H1 (cell line): Measurements from ENCODE around the gene PPM1L. TPM values are rescaled to one million over a fixed set of nuclear protein-coding genes. Genes with fewer than 3 reads are reported as not detected.

Experiments
- CTCF ChIA-PET: fragments of 300-600 bp; sonication (Branson Sonifier 250); formaldehyde crosslinking; loops from one replicate; lab custom pipeline; 2021; ENCODE audit not compliant: partially characterized antibody; lab: Charles Lee
- POLR2A ChIA-PET: fragments of 300-600 bp; sonication (Branson Sonifier 250); formaldehyde crosslinking; loops from one replicate; lab custom pipeline; 2021; ENCODE audit warnings: inconsistent platforms; ENCODE audit not compliant: partially characterized antibody; lab: Charles Lee
- DNase-seq, 2 experiments: peaks; one replicate each; pipeline versions ENCODE4 v3.0.0 to v3.0.0-alpha.2; 2010 to 2022; ENCODE audit warnings: low spot score in 2 of 2, low read depth in 1 of 2, mixed read lengths in 1 of 2
- FAIRE-seq: peaks from 2 replicates; lab custom pipeline; 2011; peaks lifted over from hg19 to GRCh38; lab: Jason Lieb, UNC
- H2AFZ ChIP-seq: 2 replicates; pipeline ENCODE4 v1.8.1; 2012; ENCODE audit warnings: low read length, inconsistent platforms
- H2AK5ac ChIP-seq: 2 replicates; pipeline ENCODE4 v1.6.1; 2013; ENCODE audit warnings: low read depth, low read length
- H2BK120ac ChIP-seq: replicated peaks from 2 replicates; pipeline ENCODE3; 2013; ENCODE audit warnings: low read depth, low read length, inconsistent platforms
- H2BK12ac ChIP-seq: 2 replicates; pipeline ENCODE4 v1.6.1; 2013; ENCODE audit warnings: low read depth, low read length
- H2BK15ac ChIP-seq: 2 replicates; pipeline ENCODE4 v1.6.1; 2013; ENCODE audit warnings: low read length
- H2BK20ac ChIP-seq: 2 replicates; pipeline ENCODE4 v1.6.1; 2013; ENCODE audit warnings: low read length
- H2BK5ac ChIP-seq: 2 replicates; pipeline ENCODE4 v1.6.1; 2013; ENCODE audit warnings: low read depth, low read length
- H3K14ac ChIP-seq: 2 replicates; pipeline ENCODE4 v1.6.1; 2013; ENCODE audit warnings: inconsistent platforms; ENCODE audit not compliant: insufficient read length
- H3K18ac ChIP-seq: 2 replicates; pipeline ENCODE4 v1.6.1; 2013; ENCODE audit warnings: low read length; ENCODE audit errors: extremely low read depth
- H3K23ac ChIP-seq: 2 replicates; pipeline ENCODE4 v1.6.1; 2013; ENCODE audit warnings: inconsistent platforms; ENCODE audit not compliant: insufficient read length
- H3K23me2 ChIP-seq: 2 replicates; pipeline ENCODE4 v1.6.1; 2013; ENCODE audit warnings: low read depth, low read length
- H3K27ac ChIP-seq: 2 replicates; pipeline ENCODE4 v1.6.1; 2011; ENCODE audit warnings: low read depth, low read length, inconsistent platforms
- H3K27me3 ChIP-seq, 4 experiments: replicated peaks in 1 of 4; 1 replicate in 1 of 4; 2 replicates in 3 of 4; pipeline versions ENCODE4 v1.6.1 to v1.8.1; 2011 to 2013; ENCODE audit warnings: low read length in 3 of 4, mild to moderate bottlenecking in 3 of 4, inconsistent platforms in 2 of 4, mixed read lengths in 2 of 4, moderate library complexity in 1 of 4; ENCODE audit not compliant: control insufficient read depth in 3 of 4, insufficient read depth in 3 of 4; ENCODE audit errors: extremely low read depth in 1 of 4
- H3K36me3 ChIP-seq, 4 experiments: 2 replicates each; pipeline versions ENCODE4 v1.6.1 to v1.8.1; 2011 to 2013; ENCODE audit warnings: mild to moderate bottlenecking in 4 of 4, low read length in 3 of 4, moderate library complexity in 2 of 4, control low read depth in 1 of 4, inconsistent platforms in 1 of 4; ENCODE audit not compliant: insufficient read depth in 4 of 4, control insufficient read depth in 2 of 4
- H3K4ac ChIP-seq: replicated peaks from 2 replicates; pipeline ENCODE3; 2013; ENCODE audit warnings: low read length, low read depth, mixed read lengths, inconsistent platforms; ENCODE audit not compliant: insufficient read length
- H3K4me1 ChIP-seq, 4 experiments: replicated peaks in 1 of 4; 1 replicate in 1 of 4; 2 replicates in 3 of 4; pipeline versions ENCODE4 v1.6.1 to v1.8.1; 2011 to 2013; ENCODE audit warnings: low read length in 3 of 4, inconsistent platforms in 2 of 4, mixed read lengths in 1 of 4; ENCODE audit not compliant: insufficient read depth in 4 of 4, control insufficient read depth in 3 of 4
- H3K4me2 ChIP-seq, 2 experiments: 2 replicates each; pipeline versions ENCODE4 v1.6.1 to v1.8.1; 2011 to 2013; ENCODE audit warnings: low read depth in 2 of 2, low read length in 2 of 2, control low read depth in 1 of 2, inconsistent platforms in 1 of 2, mild to moderate bottlenecking in 1 of 2; ENCODE audit not compliant: insufficient read depth in 1 of 2
- H3K4me3 ChIP-seq, 4 experiments: fragments of 200-600, 300-600 bp in 1 of 4; sonication (generic), shearing (Covaris generic), sonication (Bioruptor Twin) in 1 of 4; 2 replicates each; pipeline versions ENCODE4 v1.5.1 to v1.8.1; 2011 to 2016; ENCODE audit warnings: low read length in 4 of 4, low read depth in 3 of 4, control low read depth in 2 of 4, inconsistent platforms in 2 of 4, mild to moderate bottlenecking in 2 of 4, mixed read lengths in 1 of 4, moderate library complexity in 1 of 4; ENCODE audit not compliant: insufficient read depth in 2 of 4; ENCODE audit errors: extremely low read depth in 1 of 4
- H3K56ac ChIP-seq: replicated peaks from 2 replicates; pipeline ENCODE3; 2013; ENCODE audit warnings: low read depth, mild to moderate bottlenecking, mixed read lengths, low read length, inconsistent platforms; ENCODE audit not compliant: insufficient read length
- H3K79me1 ChIP-seq: 2 replicates; pipeline ENCODE4 v1.6.1; 2013; ENCODE audit warnings: low read depth, low read length, control low read depth
- H3K79me2 ChIP-seq, 2 experiments: 2 replicates each; pipeline versions ENCODE4 v1.6.1 to v1.8.1; 2012 to 2013; ENCODE audit warnings: low read length in 2 of 2, mild to moderate bottlenecking in 2 of 2, inconsistent platforms in 1 of 2; ENCODE audit not compliant: insufficient read depth in 2 of 2, control insufficient read depth in 1 of 2
- H3K9ac ChIP-seq, 4 experiments: replicated peaks in 1 of 4; 1 replicate in 1 of 4; 2 replicates in 3 of 4; pipeline versions ENCODE4 v1.6.1 to v1.8.1; 2011 to 2013; ENCODE audit warnings: low read depth in 3 of 4, low read length in 3 of 4, control low read depth in 2 of 4, mild to moderate bottlenecking in 2 of 4, moderate library complexity in 2 of 4, inconsistent platforms in 1 of 4; ENCODE audit errors: extremely low read depth in 1 of 4
- H3K9me3 ChIP-seq, 2 experiments: 2 replicates each; pipeline versions ENCODE4 v1.6.1 to v1.8.1; 2012 to 2013; ENCODE audit warnings: mild to moderate bottlenecking in 2 of 2, moderate library complexity in 2 of 2, control low read depth in 1 of 2, inconsistent platforms in 1 of 2, low read depth in 1 of 2, low read length in 1 of 2, mixed read lengths in 1 of 2; ENCODE audit not compliant: insufficient read depth in 2 of 2
- H4K20me1 ChIP-seq, 2 experiments: replicated peaks in 1 of 2; 2 replicates each; pipeline versions ENCODE3 to v1.8.1; 2011 to 2013; ENCODE audit warnings: inconsistent platforms in 2 of 2, low read length in 2 of 2, mild to moderate bottlenecking in 1 of 2; ENCODE audit not compliant: insufficient read depth in 2 of 2, control insufficient read depth in 1 of 2
- H4K5ac ChIP-seq: 2 replicates; pipeline ENCODE4 v1.6.1; 2013; ENCODE audit warnings: low read length, low read depth, mixed read lengths, inconsistent platforms; ENCODE audit not compliant: insufficient read length
- H4K8ac ChIP-seq: 2 replicates; pipeline ENCODE4 v1.8.0; 2013; ENCODE audit warnings: mild to moderate bottlenecking, moderate library complexity, low read length, inconsistent platforms; ENCODE audit not compliant: insufficient read depth; ENCODE audit errors: extremely low read depth
- H4K91ac ChIP-seq: replicated peaks from 2 replicates; pipeline ENCODE3; 2013; ENCODE audit warnings: low read length, mixed read lengths, inconsistent platforms; ENCODE audit not compliant: insufficient read length
- CBX8 ChIP-seq: fragments of 300-800, 300-1000 bp; sonication (generic); IDR thresholded peaks from 2 replicates; pipeline ENCODE4 v1.7.1; 2016; ENCODE audit warnings: low read depth, low read length, borderline replicate concordance
- EZH2 ChIP-seq: fragments of 200-600 bp; sonication (generic); IDR thresholded peaks from 2 replicates; pipeline ENCODE4 v1.7.1; 2012; ENCODE audit warnings: low read depth, mild to moderate bottlenecking, moderate library complexity, low read length, inconsistent platforms; ENCODE audit not compliant: severe bottlenecking
- GABPA ChIP-seq: IDR thresholded peaks from 2 replicates; pipeline ENCODE4 v1.6.1; 2011; ENCODE audit warnings: mild to moderate bottlenecking, low read length, moderate library complexity, borderline replicate concordance; ENCODE audit not compliant: insufficient read depth
- NRF1 ChIP-seq: IDR thresholded peaks from 2 replicates; pipeline ENCODE4 v1.6.1; 2011; ENCODE audit warnings: mild to moderate bottlenecking, low read depth, low read length, improper control_type of control experiment
- POLR2AphosphoS5 ChIP-seq: IDR thresholded peaks from 2 replicates; pipeline ENCODE4 v1.6.1; 2011; ENCODE audit warnings: low read depth, low read length
- SP1 ChIP-seq: IDR thresholded peaks from 2 replicates; pipeline ENCODE4 v1.6.1; 2011; ENCODE audit warnings: low read depth, low read length
- polyA plus RNA-seq, 7 experiments: library from polyadenylated mRNA; depleted of rRNA in 3 of 7; stranded (reverse) in 5 of 7; unstranded in 2 of 7; fragments of >200 nt in 5 of 7; fragments of 200-250 nt in 2 of 7; gene quantifications; 1 replicate in 5 of 7; 2 replicates in 1 of 7; 4 replicates in 1 of 7; pipeline versions ENCODE4 v1.2.1 to v1.2.3, GENCODE V29; 2011 to 2013; ENCODE audit warnings: missing spikeins in 2 of 7, mixed read lengths in 2 of 7
- total RNA-seq: library from RNA; stranded (reverse); fragmentation: NEBNext Ultra II Directional; extraction: Animal tissue kit (Norgen Biotek cat#: 25700); gene quantifications from 2 replicates; pipeline ENCODE4 v1.2.1, GENCODE V29; 2021

Gene PPM1L
- total and polyA plus RNA-seq, 2 of the 8 experiments (the other 6 are each of a cell fraction or from before 2014, with no cell fraction given), result 2.8 to 18.1 TPM

DNA sequence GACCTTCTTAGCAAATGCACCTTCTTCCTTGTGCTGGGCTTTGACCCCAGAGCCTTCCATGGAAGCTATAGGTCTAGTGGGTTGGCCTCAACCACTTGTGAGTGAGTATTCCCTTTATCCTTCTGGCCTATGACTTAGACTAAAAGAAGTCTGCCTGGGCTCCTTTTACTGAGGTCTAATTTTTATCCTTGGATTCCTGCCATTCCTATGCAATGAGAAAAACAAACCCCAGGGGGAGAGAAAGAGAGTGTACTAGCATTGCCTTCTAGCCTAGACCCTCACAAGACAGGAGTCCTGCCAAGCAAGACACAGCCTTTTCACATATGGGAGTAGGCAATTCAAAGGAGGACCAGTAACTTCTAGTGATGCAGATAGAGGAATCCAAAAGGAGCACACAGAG lies 155.4 kb downstream of the PPM1L start:
- no peaks in the 10 kb centered on the region for H3K79me1 ChIP-seq
- no peak overlapping the region for H3K23ac ChIP-seq
- no peak overlapping the region for H2BK20ac ChIP-seq
- H3K79me2 ChIP-seq, result no peaks in the 10 kb centered on the region
- no peak overlapping the region for H3K4ac ChIP-seq
- no peak overlapping the region for H2BK12ac ChIP-seq
- no peak overlapping the region for H3K18ac ChIP-seq
- H3K9me3 ChIP-seq, result peaks cover 2 to 3% of the 10 kb centered on the region in 2 experiments; a peak in 2 of 4 replicates
- no peak overlapping the region for H4K91ac ChIP-seq
- TF ChIP-seq GABPA (no peak), POLR2AphosphoS5 (no peak), SP1 (no peak), CBX8 (no peak), EZH2 (no peak), NRF1 (no peak)
- no peak overlapping the region for H3K27ac ChIP-seq
- H2BK5ac ChIP-seq, result no peak overlapping the region
- H3K23me2 ChIP-seq, result no peaks in the 10 kb centered on the region
- POLR2A ChIA-PET, result interaction anchor here (0.7 kb wide), 1 partner anchor 9 kb away, joined by 3 read pairs; no protein-coding TSS in a partner anchor
- no peak overlapping the region for H2AK5ac ChIP-seq
- FAIRE-seq, result no peak
- CTCF ChIA-PET, result interaction anchor here (0.8 to 1.1 kb wide), 4 partner anchors 9 to 221 kb away, joined by 3 to 6 read pairs (median 4); no protein-coding TSS in a partner anchor
- H2BK120ac ChIP-seq, result no peak overlapping the region
- H3K9ac ChIP-seq, result no peak overlapping the region
- no peak overlapping the region for H4K5ac ChIP-seq
- H3K4me1 ChIP-seq, result no peaks in the 10 kb centered on the region
- no peaks in the 10 kb centered on the region for H3K36me3 ChIP-seq
- DNase-seq, result no peak
- no peak overlapping the region for H3K56ac ChIP-seq
- no peak overlapping the region for H3K14ac ChIP-seq
- no peak overlapping the region for H2AFZ ChIP-seq
- no peak overlapping the region for H2BK15ac ChIP-seq
- no peaks in the 10 kb centered on the region for H3K27me3 ChIP-seq
- H4K20me1 ChIP-seq, result no peaks in the 10 kb centered on the region
- H4K8ac ChIP-seq, result no peak overlapping the region
- no peak overlapping the region for H3K4me3 ChIP-seq
- no peak overlapping the region for H3K4me2 ChIP-seq
